ENCODE measurements around the gene MAP6. TPM values are rescaled to one million over a fixed set of nuclear protein-coding genes. Genes with fewer than 3 reads are reported as not detected.

Gene MAP6
- total and polyA plus RNA-seq, 9 of the 15 experiments (the other 6 are each of a cell fraction or from before 2014, with no cell fraction given) = not detected

DNA sequence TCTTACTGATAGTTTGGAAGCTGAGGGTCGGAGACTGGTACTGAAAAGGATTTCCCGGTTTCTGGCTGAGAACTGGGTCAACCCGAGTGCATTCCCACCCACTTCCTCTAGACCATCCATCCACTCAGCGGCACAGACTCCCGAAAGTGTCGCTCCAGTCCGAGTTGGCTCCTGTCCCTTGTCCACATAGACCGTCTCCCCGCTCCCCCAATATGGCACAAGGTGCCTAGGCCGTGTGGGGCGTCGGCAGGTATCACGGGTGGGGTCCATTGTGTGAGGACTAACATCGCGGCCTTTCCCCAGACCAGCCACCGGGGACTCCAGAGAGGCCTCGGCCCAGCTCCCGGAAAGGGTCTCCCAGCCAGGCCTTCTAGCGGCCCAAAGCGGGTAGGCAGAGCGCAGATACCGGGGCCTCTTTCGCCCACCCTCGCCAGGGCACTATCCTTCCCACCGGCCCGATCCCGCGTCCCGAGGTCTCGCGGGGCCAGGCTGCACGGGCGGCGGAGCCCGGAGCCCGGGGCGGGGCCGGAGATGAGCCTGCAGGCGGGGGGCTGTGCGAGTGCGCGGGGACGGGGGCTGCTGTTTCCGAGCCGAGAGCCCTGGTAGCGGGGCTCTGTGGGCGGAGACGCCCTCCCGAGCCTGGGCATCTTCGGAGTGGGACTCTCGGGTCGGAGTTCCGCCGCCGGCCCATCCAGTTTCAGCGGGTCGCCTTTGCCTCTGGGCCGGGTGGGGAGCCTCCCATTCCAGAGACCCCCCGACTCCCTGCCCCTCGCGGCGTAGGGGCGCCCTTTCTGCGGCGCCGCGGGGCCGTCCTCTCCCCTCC is 85.7 kb downstream of the MAP6 start:
- Histone ChIP-seq H3K27me3 (ENCODE audit: control insufficient read depth in 2 of 2, insufficient read depth in 2 of 2, low read length in 2 of 2) (no peaks in the 10 kb centered on the region), H3K4me2 (ENCODE audit: insufficient read depth, low read length) (peak overlapping the region; percentile 73), H3K9ac (ENCODE audit: insufficient read depth in 1 of 2, low read depth in 2 of 2, low read length in 2 of 2) (peak overlapping the region; percentile 61 to 88), H3K9me3 (replicated peaks; ENCODE audit: control insufficient read depth, insufficient read depth, low read depth, low read length) (no peaks in the 10 kb centered on the region), H3K27ac (ENCODE audit: extremely low read depth, low read depth, low read length) (peak overlapping the region; percentile 55), H3K4me3 (peak overlapping the region; percentile 45), H2AFZ (ENCODE audit: low read depth, low read length) (peak overlapping the region; percentile 81), H4K20me1 (replicated peaks; ENCODE audit: control insufficient read depth, insufficient read depth, low read length) (no peaks in the 10 kb centered on the region), H3K79me2 (ENCODE audit: control insufficient read depth, insufficient read depth, low read length) (no peaks in the 10 kb centered on the region), H3K9me1 (ENCODE audit: control insufficient read depth, insufficient read depth, low read length) (no peaks in the 10 kb centered on the region), H3K4me1 (replicated peaks in 1 of 2; ENCODE audit: control insufficient read depth in 2 of 2, insufficient read depth in 2 of 2, low read length in 2 of 2) (peaks cover 20 to 33% of the 10 kb centered on the region in 2 experiments; a peak in 4 of 5 replicates), H3K36me3 (ENCODE audit: control insufficient read depth, insufficient read depth, low read length) (no peaks in the 10 kb centered on the region)
- in situ Hi-C loops (cut with MboI) (loop anchor here (5.0 kb wide), 1 partner anchor 36 kb away; no protein-coding TSS in a partner anchor), intact Hi-C loops (cut with micrococcal nuclease) (no loop called here)
- DNase-seq (ENCODE audit: extremely low read depth in 1 of 4, low spot score in 3 of 4) (peak; percentile 55 to 78 (median 74)), FAIRE-seq (no peak), ATAC-seq (peak; percentile 90)
- ChIA-PET CTCF (ENCODE audit: low intra/inter-chr PET ratio) (no interaction called here), POLR2A (interaction anchor here (0.6 to 3.2 kb wide), 5 partner anchors 9 to 1179 kb away, joined by 3 to 13 read pairs (median 4); no protein-coding TSS in a partner anchor)
- WGBS (ENCODE audit: insufficient coverage, low coverage, missing lambda C conversion rate) = 57% methylated on average over 31 of the region's 68 CpGs
- no TSS peak for BruUV-seq (replicated peaks)
- TF ChIP-seq TOE1 (IDR thresholded peaks at IDR 0.05; ENCODE audit: borderline replicate concordance) (0 out of 2 replicates have a peak, but pooled peaks have one; percentile 37), TOE1 (CRISPR knock-in tag; IDR thresholded peaks at IDR 0.05; ENCODE audit: borderline replicate concordance, low read depth) (no peak), ZNF347 (CRISPR knock-in tag; IDR thresholded peaks at IDR 0.05; ENCODE audit: low read depth) (no peak), ZNF24 (IDR thresholded peaks at IDR 0.05) (no peak), NFIC (IDR thresholded peaks at IDR 0.05) (0 out of 2 replicates have a peak, but pooled peaks have one; percentile 10), FOXK1 (CRISPR knock-in tag; IDR thresholded peaks at IDR 0.05; ENCODE audit: borderline replicate concordance) (no peak), HNRNPH1 (optimal IDR thresholded peaks at IDR 0.05; ENCODE audit: low read depth, low read length) (no peak), CHD2 (IDR thresholded peaks at IDR 0.05; ENCODE audit: low read depth, low read length) (peak; percentile 85), TEAD1 (CRISPR knock-in tag; IDR thresholded peaks at IDR 0.05) (0 out of 4 replicates have a peak, but pooled peaks of 1 of the 2 experiments have one; percentile 25), E2F4 (CRISPR knock-in tag; IDR thresholded peaks at IDR 0.05; ENCODE audit: low read depth) (no peak), FOXA3 (CRISPR knock-in tag; conservative IDR thresholded peaks at IDR 0.05 in 1 of 2, IDR thresholded peaks at IDR 0.05 in 1 of 2) (no peak), MCM7 (IDR thresholded peaks at IDR 0.05) (no peak), RBM17 (IDR thresholded peaks at IDR 0.05; ENCODE audit: borderline replicate concordance, low read depth, low read length) (no peak), RBM25 (IDR thresholded peaks at IDR 0.05; ENCODE audit: low read depth, low read length, severe bottlenecking) (peak; percentile 20), ZNF408 (CRISPR knock-in tag; IDR thresholded peaks at IDR 0.05; ENCODE audit: low read depth) (no peak), PRMT5 (CRISPR knock-in tag; IDR thresholded peaks at IDR 0.05) (no peak), PTRF (tag; IDR thresholded peaks at IDR 0.05) (no peak), SUPT5H (IDR thresholded peaks at IDR 0.05) (peak; percentile 48; the same call in 1 of the 2 replicates)
- TF ChIP-seq, protein P1, sequence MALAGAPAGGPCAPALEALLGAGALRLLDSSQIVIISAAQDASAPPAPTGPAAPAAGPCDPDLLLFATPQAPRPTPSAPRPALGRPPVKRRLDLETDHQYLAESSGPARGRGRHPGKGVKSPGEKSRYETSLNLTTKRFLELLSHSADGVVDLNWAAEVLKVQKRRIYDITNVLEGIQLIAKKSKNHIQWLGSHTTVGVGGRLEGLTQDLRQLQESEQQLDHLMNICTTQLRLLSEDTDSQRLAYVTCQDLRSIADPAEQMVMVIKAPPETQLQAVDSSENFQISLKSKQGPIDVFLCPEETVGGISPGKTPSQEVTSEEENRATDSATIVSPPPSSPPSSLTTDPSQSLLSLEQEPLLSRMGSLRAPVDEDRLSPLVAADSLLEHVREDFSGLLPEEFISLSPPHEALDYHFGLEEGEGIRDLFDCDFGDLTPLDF (CRISPR knock-in tag; IDR thresholded peaks at IDR 0.05) = no peak

All from K562 (cell line).